WTC11 (cell line): ENCODE measurements around the gene NLRX1. TPM values are rescaled to one million over a fixed set of nuclear protein-coding genes. Genes with fewer than 3 reads are reported as not detected.

Experiments
- ATAC-seq: fragments of 200-7000 bp; cut with Tn5 transposase; 2 replicates; pipeline ENCODE4 v1.10.0; 2021; ENCODE audit warnings: mild to moderate bottlenecking, moderate library complexity
- CTCF ChIA-PET: fragments of 300-600 bp; sonication (Branson Sonifier 250); formaldehyde crosslinking; loops from one replicate; lab custom pipeline; 2021; ENCODE audit warnings: antibody characterized with exemption; lab: Charles Lee
- POLR2A ChIA-PET: fragments of 350-600 bp; sonication (Branson Sonifier 250); formaldehyde crosslinking; loops from one replicate; lab custom pipeline; 2021; ENCODE audit warnings: antibody characterized with exemption; lab: Charles Lee
- DNase-seq: peaks from one replicate; pipeline ENCODE4 v3.0.0; 2021; ENCODE audit warnings: low spot score
- H3K27ac Mint-ChIP-seq: 2 replicates; pipeline ENCODE4 v1.8.0; 2021; ENCODE audit warnings: mixed read lengths
- H3K27me3 Mint-ChIP-seq: 2 replicates; pipeline ENCODE4 v1.8.0; 2021; ENCODE audit warnings: low read depth, mild to moderate bottlenecking, moderate library complexity, mixed read lengths
- H3K36me3 Mint-ChIP-seq: 2 replicates; pipeline ENCODE4 v1.8.0; 2021; ENCODE audit warnings: mixed read lengths
- H3K4me1 Mint-ChIP-seq: 2 replicates; pipeline ENCODE4 v1.8.0; 2022; ENCODE audit warnings: mixed read lengths
- H3K4me3 Mint-ChIP-seq: 2 replicates; pipeline ENCODE4 v1.8.0; 2021; ENCODE audit warnings: mild to moderate bottlenecking, moderate library complexity, mixed read lengths
- H3K9me3 Mint-ChIP-seq: 2 replicates; pipeline ENCODE4 v1.8.0; 2021; ENCODE audit warnings: mixed read lengths
- AFF4 ChIP-seq: sonication (generic); formaldehyde crosslinking; IDR thresholded peaks from 2 replicates; pipeline ENCODE4 v1.8.1; 2023; ENCODE audit warnings: mild to moderate bottlenecking, missing genetic modification reagents, borderline replicate concordance
- AR ChIP-seq: fragments of 250-450 bp; sonication (Bioruptor Pico); IDR thresholded peaks from 2 replicates; pipeline ENCODE4 v1.9.0; 2021; ENCODE audit warnings: mild to moderate bottlenecking
- ATF2 ChIP-seq: sonication (generic); formaldehyde crosslinking; IDR thresholded peaks from 2 replicates; pipeline ENCODE4 v1.8.1; 2022; ENCODE audit warnings: low read depth, missing genetic modification reagents, borderline replicate concordance
- ATF3 ChIP-seq: sonication (generic); formaldehyde crosslinking; conservative IDR thresholded peaks from 2 replicates; pipeline ENCODE4 v1.8.1; 2022; ENCODE audit warnings: mild to moderate bottlenecking, missing genetic modification reagents
- CBFB ChIP-seq: sonication (generic); formaldehyde crosslinking; IDR thresholded peaks from 2 replicates; pipeline ENCODE4 v1.8.1; 2022; ENCODE audit warnings: mild to moderate bottlenecking, low read depth, missing genetic modification reagents
- E2F4 ChIP-seq: sonication (generic); formaldehyde crosslinking; IDR thresholded peaks from 2 replicates; pipeline ENCODE4 v1.8.1; 2022; ENCODE audit warnings: low read depth, mild to moderate bottlenecking, moderate library complexity, missing genetic modification reagents, borderline replicate concordance
- ELF4 ChIP-seq: sonication (generic); formaldehyde crosslinking; IDR thresholded peaks from 2 replicates; pipeline ENCODE4 v1.8.1; 2022; ENCODE audit warnings: low read depth, mild to moderate bottlenecking, moderate library complexity, missing genetic modification reagents
- GABPB1 ChIP-seq: sonication (generic); formaldehyde crosslinking; IDR thresholded peaks from 2 replicates; pipeline ENCODE4 v1.8.1; 2023; ENCODE audit warnings: mild to moderate bottlenecking, missing genetic modification reagents
- HMGA2 ChIP-seq: fragments of 250-450 bp; sonication (Bioruptor Pico); IDR thresholded peaks from 2 replicates; pipeline ENCODE4 v1.4.0; 2021; ENCODE audit warnings: mild to moderate bottlenecking, moderate library complexity
- KAT7 ChIP-seq: sonication (generic); formaldehyde crosslinking; IDR thresholded peaks from 2 replicates; pipeline ENCODE4 v1.8.1; 2023; ENCODE audit warnings: missing genetic modification reagents, mild to moderate bottlenecking, borderline replicate concordance
- NFYB ChIP-seq: sonication (generic); formaldehyde crosslinking; conservative IDR thresholded peaks from 2 replicates; pipeline ENCODE4 v1.8.0; 2022; ENCODE audit warnings: low read depth, missing genetic modification reagents
- SMAD3 ChIP-seq: sonication (generic); formaldehyde crosslinking; IDR thresholded peaks from 2 replicates; pipeline ENCODE4 v1.8.0; 2022; ENCODE audit warnings: missing genetic modification reagents, mild to moderate bottlenecking, borderline replicate concordance
- STAT6 ChIP-seq: sonication (generic); formaldehyde crosslinking; conservative IDR thresholded peaks from 2 replicates; pipeline ENCODE4 v1.8.1; 2023; ENCODE audit warnings: mild to moderate bottlenecking, low read depth, missing genetic modification reagents, moderate library complexity
- USF2 ChIP-seq: sonication (generic); formaldehyde crosslinking; IDR thresholded peaks from 2 replicates; pipeline ENCODE4 v1.8.1; 2023; ENCODE audit warnings: mild to moderate bottlenecking, missing genetic modification reagents, moderate library complexity
- ZBTB21 ChIP-seq: sonication (generic); formaldehyde crosslinking; IDR thresholded peaks from 2 replicates; pipeline ENCODE4 v1.8.1; 2023; ENCODE audit warnings: mild to moderate bottlenecking, missing genetic modification reagents, borderline replicate concordance
- ZNF396 ChIP-seq: fragments of 250-450 bp; sonication (Bioruptor Pico); IDR thresholded peaks from 2 replicates; pipeline ENCODE4 v1.8.0; 2021; ENCODE audit warnings: mild to moderate bottlenecking, moderate library complexity, borderline replicate concordance
- ZNF532 ChIP-seq: fragments of 250-450 bp; sonication (Bioruptor Pico); IDR thresholded peaks from 2 replicates; pipeline ENCODE4 v1.9.0; 2021; ENCODE audit warnings: mild to moderate bottlenecking, borderline replicate concordance
- total RNA-seq: library from RNA; stranded (reverse); gene quantifications from 3 replicates; pipeline ENCODE4 v1.2.3, GENCODE V29; 2021

Gene NLRX1
- total RNA-seq, 1 experiment from 2014 or later: 20.8 TPM

GRCh38 chr11:119158467-119158866 lies 10.1 kb upstream of the NLRX1 start:
- peaks cover 12% of the 10 kb centered on the region for H3K4me1 Mint-ChIP-seq
- no peak overlapping the region for H3K4me3 Mint-ChIP-seq
- H3K9me3 Mint-ChIP-seq: no peaks in the 10 kb centered on the region
- no peaks in the 10 kb centered on the region for H3K36me3 Mint-ChIP-seq
- TF ChIP-seq SMAD3 (CRISPR knock-in tag) (no peak), ZBTB21 (no peak), NFYB (CRISPR knock-in tag) (no peak), ZNF532 (CRISPR knock-in tag) (no peak), AFF4 (no peak), ATF3 (CRISPR knock-in tag) (no peak), GABPB1 (CRISPR knock-in tag) (no peak), ATF2 (CRISPR knock-in tag) (no peak), ZNF396 (CRISPR knock-in tag) (no peak)
- ATAC-seq (no peak), DNase-seq (no peak)
- POLR2A ChIA-PET: no interaction called here
- H3K27me3 Mint-ChIP-seq: no peaks in the 10 kb centered on the region; the same call in 1 of the 2 replicates
- H3K27ac Mint-ChIP-seq: no peak overlapping the region
- CTCF ChIA-PET: no interaction called here

GRCh38 chr11:119160151-119160550 lies 8.4 kb upstream of the NLRX1 start:
- ATAC-seq (no peak), DNase-seq (no peak)
- no peak overlapping the region for H3K4me3 Mint-ChIP-seq
- H3K9me3 Mint-ChIP-seq: no peaks in the 10 kb centered on the region
- no peak overlapping the region for H3K27ac Mint-ChIP-seq
- ChIA-PET CTCF (interaction anchor here (0.7 to 2.2 kb wide), 8 partner anchors 9 to 164 kb away, joined by 3 to 16 read pairs (median 4); partner anchors contain the start of gene CBL), POLR2A (no interaction called here)
- H3K36me3 Mint-ChIP-seq: no peaks in the 10 kb centered on the region
- H3K4me1 Mint-ChIP-seq: peaks cover 12% of the 10 kb centered on the region
- H3K27me3 Mint-ChIP-seq: no peaks in the 10 kb centered on the region; the same call in 1 of the 2 replicates
- no peak for TF ChIP-seq STAT6 (CRISPR knock-in tag)
- TF ChIP-seq ELF4: no peak
- TF ChIP-seq CBFB: no peak
- no peak for TF ChIP-seq E2F4 (CRISPR knock-in tag)
- TF ChIP-seq AR (CRISPR knock-in tag): no peak
- TF ChIP-seq KAT7 (CRISPR knock-in tag): no peak
- TF ChIP-seq USF2 (CRISPR knock-in tag): no peak
- TF ChIP-seq HMGA2 (CRISPR knock-in tag): no peak
